GM19463 (cell line): ENCODE data around the gene EIF5.

Source experiments
- ATAC-seq: cut with Tn5 transposase; IDR thresholded peaks from one replicate; pipeline ENCODE4 v1.9.1; 2021; ENCODE audit warnings: mild to moderate bottlenecking, moderate library complexity; ENCODE audit not compliant: unreplicated experiment

EIF5 gene

GRCh38 chr14:103391048-103391447 is 57.0 kb downstream of the EIF5 start:
- ATAC-seq, result no peak

GRCh38 chr14:103392106-103392505 is 58.1 kb downstream of the EIF5 start:
- ATAC-seq, result no peak

GRCh38 chr14:103392572-103392971 is 58.5 kb downstream of the EIF5 start:
- ATAC-seq, result no peak

- ATAC-seq, result no peak
These were observed 59.0 kb downstream of the EIF5 start for GRCh38 chr14:103393070-103393469.

GRCh38 chr14:103393676-103394626 is 59.9 kb downstream of the EIF5 start:
- ATAC-seq, result no peak
